Bronchial epithelial cell (primary cell): Measurements from ENCODE around the gene ZRANB3. TPM values are rescaled to one million over a fixed set of nuclear protein-coding genes. Genes with fewer than 3 reads are reported as not detected.

ENCODE experiments used
- DNase-seq: peaks from one replicate; pipeline ENCODE4 v3.0.0-alpha.2; 2010; ENCODE audit warnings: low read depth
- FAIRE-seq: peaks from 2 replicates; lab custom pipeline; 2011; peaks lifted over from hg19 to GRCh38; lab: Jason Lieb, UNC
- H3K27me3 ChIP-seq: 2 replicates; pipeline ENCODE4 v1.5.1; 2011; ENCODE audit warnings: low read length; ENCODE audit not compliant: control insufficient read depth, insufficient read depth
- H3K36me3 ChIP-seq: 2 replicates; pipeline ENCODE4 v1.5.1; 2011; ENCODE audit warnings: low read length; ENCODE audit not compliant: control insufficient read depth, insufficient read depth
- H3K4me3 ChIP-seq: 2 replicates; pipeline ENCODE4 v1.5.1; 2011; ENCODE audit warnings: mild to moderate bottlenecking, low read depth, low read length, control low read depth
- total RNA-seq: library from RNA; depleted of rRNA; stranded (reverse); fragments of >200 nt; gene quantifications from 2 replicates; pipeline ENCODE4 v1.2.1, GENCODE V29; 2014
- TF ChIP-seq, protein P1 (sequence below): IDR thresholded peaks from 2 replicates; pipeline ENCODE4 v1.5.1; 2011; ENCODE audit warnings: mild to moderate bottlenecking, moderate library complexity, low read length, control low read depth, inconsistent platforms; ENCODE audit not compliant: insufficient read depth, severe bottlenecking

Gene ZRANB3
- total RNA-seq, 1 donor from 2014 or later, result 5.5 TPM

DNA sequence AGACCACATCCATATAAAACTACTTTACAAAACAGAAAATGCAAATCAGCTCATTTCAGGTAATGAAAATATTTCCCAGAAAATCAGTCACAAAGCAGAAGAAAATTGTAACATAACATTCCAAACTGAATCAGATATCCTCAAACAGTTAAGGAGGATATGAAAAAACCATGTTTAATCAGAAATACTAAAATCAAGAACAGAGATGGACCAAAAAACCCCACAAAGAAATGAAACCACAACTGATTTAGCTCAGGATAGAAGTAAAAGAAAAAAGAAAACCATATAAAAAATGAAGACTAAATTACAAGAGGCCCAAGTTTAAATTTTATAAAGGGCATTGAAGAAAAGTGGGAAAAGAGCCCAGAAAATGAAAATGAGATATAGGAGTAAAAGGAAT, 376.1 kb downstream of the ZRANB3 start:
- Histone ChIP-seq H3K27me3 (no peaks in the 10 kb centered on the region), H3K4me3 (no peak overlapping the region), H3K36me3 (peaks cover 16% of the 10 kb centered on the region)
- TF ChIP-seq, protein P1, sequence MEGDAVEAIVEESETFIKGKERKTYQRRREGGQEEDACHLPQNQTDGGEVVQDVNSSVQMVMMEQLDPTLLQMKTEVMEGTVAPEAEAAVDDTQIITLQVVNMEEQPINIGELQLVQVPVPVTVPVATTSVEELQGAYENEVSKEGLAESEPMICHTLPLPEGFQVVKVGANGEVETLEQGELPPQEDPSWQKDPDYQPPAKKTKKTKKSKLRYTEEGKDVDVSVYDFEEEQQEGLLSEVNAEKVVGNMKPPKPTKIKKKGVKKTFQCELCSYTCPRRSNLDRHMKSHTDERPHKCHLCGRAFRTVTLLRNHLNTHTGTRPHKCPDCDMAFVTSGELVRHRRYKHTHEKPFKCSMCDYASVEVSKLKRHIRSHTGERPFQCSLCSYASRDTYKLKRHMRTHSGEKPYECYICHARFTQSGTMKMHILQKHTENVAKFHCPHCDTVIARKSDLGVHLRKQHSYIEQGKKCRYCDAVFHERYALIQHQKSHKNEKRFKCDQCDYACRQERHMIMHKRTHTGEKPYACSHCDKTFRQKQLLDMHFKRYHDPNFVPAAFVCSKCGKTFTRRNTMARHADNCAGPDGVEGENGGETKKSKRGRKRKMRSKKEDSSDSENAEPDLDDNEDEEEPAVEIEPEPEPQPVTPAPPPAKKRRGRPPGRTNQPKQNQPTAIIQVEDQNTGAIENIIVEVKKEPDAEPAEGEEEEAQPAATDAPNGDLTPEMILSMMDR, result no peak
- DNase-seq (no peak), FAIRE-seq (no peak)

DNA sequence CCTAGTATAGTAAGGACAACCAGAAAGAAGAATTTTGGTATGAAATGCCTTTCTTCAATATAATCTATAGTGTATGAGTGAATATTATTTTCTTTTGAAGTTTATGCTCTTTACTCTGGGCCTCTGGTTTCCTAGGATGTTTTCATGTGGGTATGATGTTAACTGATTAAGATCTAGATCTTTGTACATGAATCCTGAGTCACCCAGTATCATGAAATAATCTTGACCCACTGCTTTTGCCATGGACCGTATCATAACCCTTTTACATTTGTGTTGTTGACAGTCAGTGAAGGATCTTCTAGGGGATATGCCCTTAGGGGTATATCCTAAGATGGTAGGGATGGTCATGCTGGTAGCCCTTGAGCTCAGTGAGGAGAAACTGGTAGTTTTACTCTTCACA, 378.7 kb downstream of the ZRANB3 start:
- H3K36me3 ChIP-seq, result peaks cover 15% of the 10 kb centered on the region
- no peak overlapping the region for H3K4me3 ChIP-seq
- FAIRE-seq (no peak), DNase-seq (no peak)
- TF ChIP-seq, protein P1, result no peak
- H3K27me3 ChIP-seq, result no peaks in the 10 kb centered on the region

DNA sequence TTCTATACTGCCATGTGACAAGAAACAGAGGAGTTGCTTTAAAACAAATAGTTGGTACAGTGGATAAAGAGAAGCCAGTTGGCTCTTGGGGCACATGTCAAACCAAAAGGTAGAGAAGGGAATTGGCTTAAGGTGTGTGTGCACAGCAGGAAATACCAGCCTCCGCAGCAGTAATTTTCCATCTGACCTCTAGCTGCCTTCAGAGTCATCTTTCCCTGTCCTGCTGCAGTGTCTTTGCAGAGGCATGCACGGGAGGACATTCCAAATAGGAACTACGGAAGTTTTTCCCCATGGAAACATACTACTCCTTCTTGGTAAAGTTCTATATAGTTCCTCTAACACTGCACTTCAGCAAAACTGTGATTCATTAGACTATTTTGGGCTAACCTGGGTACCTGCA, 379.4 kb downstream of the ZRANB3 start:
- Histone ChIP-seq H3K36me3 (peaks cover 12% of the 10 kb centered on the region), H3K4me3 (no peak overlapping the region), H3K27me3 (no peaks in the 10 kb centered on the region)
- TF ChIP-seq, protein P1, result no peak
- FAIRE-seq (no peak), DNase-seq (no peak)

DNA sequence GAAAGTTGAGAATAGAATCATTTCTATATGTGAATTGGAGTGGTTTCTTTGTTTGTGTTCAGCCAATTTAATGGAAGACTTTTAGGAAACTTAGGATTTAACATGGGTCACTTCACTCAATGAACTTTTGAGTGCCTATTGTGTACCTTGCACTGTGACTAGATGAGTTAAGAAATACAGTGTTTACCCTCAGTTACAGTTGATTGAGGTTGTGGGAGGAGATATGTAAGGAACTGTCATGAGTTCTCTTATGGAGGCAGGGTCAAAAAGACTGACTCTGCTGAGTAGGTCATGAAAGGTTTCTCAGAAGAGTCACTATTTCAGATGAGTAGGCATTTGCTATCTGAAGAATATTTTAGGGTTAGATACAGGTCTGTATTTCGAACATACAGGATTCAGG, 380.3 kb downstream of the ZRANB3 start:
- peak; percentile 4 for DNase-seq

DNA sequence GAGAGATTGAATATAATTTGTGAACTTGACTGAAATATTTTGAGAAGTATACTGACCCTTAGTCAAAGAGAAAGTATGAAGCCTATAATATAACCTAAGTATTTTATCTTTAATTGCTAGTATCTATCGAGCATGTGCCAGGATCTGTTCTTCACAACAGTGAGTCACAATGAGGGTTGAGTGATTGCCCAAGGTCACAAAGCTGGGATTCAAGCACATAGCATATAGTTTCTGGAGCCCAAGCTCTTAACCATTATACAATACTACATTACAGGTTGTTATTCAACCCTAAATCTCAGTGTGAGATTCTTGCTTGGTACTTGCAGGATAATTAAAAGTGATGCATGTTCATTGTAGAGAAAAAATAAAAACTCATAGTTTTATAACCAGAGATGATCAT, 381.8 kb downstream of the ZRANB3 start:
- Histone ChIP-seq H3K36me3 (peaks cover 10% of the 10 kb centered on the region), H3K27me3 (no peaks in the 10 kb centered on the region), H3K4me3 (no peak overlapping the region)
- TF ChIP-seq, protein P1, result no peak
- DNase-seq (peak; percentile 50), FAIRE-seq (no peak)

More for the DNA sequence above, 380.3 kb downstream of the ZRANB3 start:
- Histone ChIP-seq H3K4me3 (no peak overlapping the region), H3K36me3 (peaks cover 12% of the 10 kb centered on the region), H3K27me3 (no peaks in the 10 kb centered on the region)
- TF ChIP-seq, protein P1, result no peak
- no peak for FAIRE-seq

DNA sequence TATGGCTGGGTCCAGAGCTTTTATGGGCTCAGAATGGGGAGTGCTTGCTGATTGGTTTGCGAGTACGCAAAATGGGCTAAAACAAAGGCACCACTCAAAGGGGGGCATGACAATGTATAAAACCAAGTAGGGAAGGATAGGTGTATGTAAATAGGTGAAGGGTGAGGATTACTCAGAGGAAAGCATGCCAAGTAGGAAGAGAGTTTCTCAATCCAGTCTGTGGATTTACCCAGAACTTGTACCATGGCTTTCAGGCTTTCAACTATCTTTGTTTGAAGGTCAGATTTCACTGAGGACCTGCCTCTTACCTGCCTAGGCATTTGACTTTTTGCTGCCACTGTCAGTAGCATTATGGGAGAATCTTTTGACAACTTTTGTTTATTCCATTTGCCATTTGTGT, 386.7 kb downstream of the ZRANB3 start:
- peak; percentile 78 for DNase-seq
- Histone ChIP-seq H3K27me3 (no peaks in the 10 kb centered on the region), H3K36me3 (peaks cover 1% of the 10 kb centered on the region), H3K4me3 (no peak overlapping the region)
- no peak for FAIRE-seq
- TF ChIP-seq, protein P1, result no peak
